Neutrophil (primary cell): ENCODE data around the gene ZNF593.

ENCODE experiments used
- H3K27ac ChIP-seq: fragments of 200-600 bp; sonication (generic); 2 replicates; pipeline ENCODE4 v1.5.1; 2016; ENCODE audit warnings: mild to moderate bottlenecking, moderate library complexity
- H3K27me3 ChIP-seq: fragments of 200-600 bp; sonication (generic); 2 replicates; pipeline ENCODE4 v1.6.0; 2016; ENCODE audit warnings: mild to moderate bottlenecking
- H3K36me3 ChIP-seq: fragments of 200-600 bp; sonication (generic); 2 replicates; pipeline ENCODE4 v1.5.1; 2017
- H3K4me1 ChIP-seq, 2 experiments: fragments of 200-600 bp in 1 of 2; sonication (generic) in 1 of 2; 1 replicate in 1 of 2; 2 replicates in 1 of 2; pipeline versions ENCODE4 v1.5.1 to v1.6.1; 2013 to 2016; ENCODE audit warnings: low read depth in 1 of 2, low read length in 1 of 2, mild to moderate bottlenecking in 1 of 2, moderate library complexity in 1 of 2; ENCODE audit not compliant: control insufficient read depth in 1 of 2, insufficient read depth in 1 of 2
- H3K4me3 ChIP-seq, 2 experiments: fragments of 200-600 bp in 1 of 2; sonication (generic) in 1 of 2; 1 replicate in 1 of 2; 2 replicates in 1 of 2; pipeline ENCODE4 v1.5.1; 2013 to 2016; ENCODE audit warnings: low read depth in 1 of 2, low read length in 1 of 2, mild to moderate bottlenecking in 1 of 2, moderate library complexity in 1 of 2
- H3K9me3 ChIP-seq: fragments of 200-600 bp; sonication (generic); 2 replicates; pipeline ENCODE4 v1.5.1; 2016
- TF ChIP-seq, protein P1 (sequence below): fragments of 200-600 bp; sonication (generic); IDR thresholded peaks from 2 replicates; pipeline ENCODE4 v1.5.1; 2016; ENCODE audit warnings: antibody characterized with exemption

Gene ZNF593

DNA sequence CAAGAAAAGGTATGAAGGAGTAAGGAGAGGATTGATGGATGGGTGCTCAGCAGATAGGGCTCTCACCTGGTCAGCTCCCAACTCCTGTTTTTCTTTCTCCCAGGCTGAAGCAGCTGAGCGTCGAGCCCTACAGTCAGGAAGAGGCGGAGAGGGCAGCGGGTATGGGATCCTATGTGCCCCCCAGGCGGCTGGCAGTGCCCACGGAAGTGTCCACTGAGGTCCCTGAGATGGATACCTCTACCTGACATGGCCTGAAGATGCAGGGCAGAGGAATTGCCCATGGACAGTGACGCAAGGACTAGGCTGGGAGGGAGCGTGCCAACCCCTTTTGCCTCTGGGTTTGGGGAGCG lies 739 bp downstream of the ZNF593 start:
- no peaks in the 10 kb centered on the region for H3K36me3 ChIP-seq
- no peaks in the 10 kb centered on the region for H3K9me3 ChIP-seq
- peaks cover 15% of the 10 kb centered on the region for H3K27me3 ChIP-seq
- peak overlapping the region; percentile 67 to 74 for H3K4me3 ChIP-seq
- peaks cover 11% of the 10 kb centered on the region in 2 experiments for H3K4me1 ChIP-seq
- TF ChIP-seq, protein P1, sequence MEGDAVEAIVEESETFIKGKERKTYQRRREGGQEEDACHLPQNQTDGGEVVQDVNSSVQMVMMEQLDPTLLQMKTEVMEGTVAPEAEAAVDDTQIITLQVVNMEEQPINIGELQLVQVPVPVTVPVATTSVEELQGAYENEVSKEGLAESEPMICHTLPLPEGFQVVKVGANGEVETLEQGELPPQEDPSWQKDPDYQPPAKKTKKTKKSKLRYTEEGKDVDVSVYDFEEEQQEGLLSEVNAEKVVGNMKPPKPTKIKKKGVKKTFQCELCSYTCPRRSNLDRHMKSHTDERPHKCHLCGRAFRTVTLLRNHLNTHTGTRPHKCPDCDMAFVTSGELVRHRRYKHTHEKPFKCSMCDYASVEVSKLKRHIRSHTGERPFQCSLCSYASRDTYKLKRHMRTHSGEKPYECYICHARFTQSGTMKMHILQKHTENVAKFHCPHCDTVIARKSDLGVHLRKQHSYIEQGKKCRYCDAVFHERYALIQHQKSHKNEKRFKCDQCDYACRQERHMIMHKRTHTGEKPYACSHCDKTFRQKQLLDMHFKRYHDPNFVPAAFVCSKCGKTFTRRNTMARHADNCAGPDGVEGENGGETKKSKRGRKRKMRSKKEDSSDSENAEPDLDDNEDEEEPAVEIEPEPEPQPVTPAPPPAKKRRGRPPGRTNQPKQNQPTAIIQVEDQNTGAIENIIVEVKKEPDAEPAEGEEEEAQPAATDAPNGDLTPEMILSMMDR: no peak
- no peak overlapping the region for H3K27ac ChIP-seq

DNA sequence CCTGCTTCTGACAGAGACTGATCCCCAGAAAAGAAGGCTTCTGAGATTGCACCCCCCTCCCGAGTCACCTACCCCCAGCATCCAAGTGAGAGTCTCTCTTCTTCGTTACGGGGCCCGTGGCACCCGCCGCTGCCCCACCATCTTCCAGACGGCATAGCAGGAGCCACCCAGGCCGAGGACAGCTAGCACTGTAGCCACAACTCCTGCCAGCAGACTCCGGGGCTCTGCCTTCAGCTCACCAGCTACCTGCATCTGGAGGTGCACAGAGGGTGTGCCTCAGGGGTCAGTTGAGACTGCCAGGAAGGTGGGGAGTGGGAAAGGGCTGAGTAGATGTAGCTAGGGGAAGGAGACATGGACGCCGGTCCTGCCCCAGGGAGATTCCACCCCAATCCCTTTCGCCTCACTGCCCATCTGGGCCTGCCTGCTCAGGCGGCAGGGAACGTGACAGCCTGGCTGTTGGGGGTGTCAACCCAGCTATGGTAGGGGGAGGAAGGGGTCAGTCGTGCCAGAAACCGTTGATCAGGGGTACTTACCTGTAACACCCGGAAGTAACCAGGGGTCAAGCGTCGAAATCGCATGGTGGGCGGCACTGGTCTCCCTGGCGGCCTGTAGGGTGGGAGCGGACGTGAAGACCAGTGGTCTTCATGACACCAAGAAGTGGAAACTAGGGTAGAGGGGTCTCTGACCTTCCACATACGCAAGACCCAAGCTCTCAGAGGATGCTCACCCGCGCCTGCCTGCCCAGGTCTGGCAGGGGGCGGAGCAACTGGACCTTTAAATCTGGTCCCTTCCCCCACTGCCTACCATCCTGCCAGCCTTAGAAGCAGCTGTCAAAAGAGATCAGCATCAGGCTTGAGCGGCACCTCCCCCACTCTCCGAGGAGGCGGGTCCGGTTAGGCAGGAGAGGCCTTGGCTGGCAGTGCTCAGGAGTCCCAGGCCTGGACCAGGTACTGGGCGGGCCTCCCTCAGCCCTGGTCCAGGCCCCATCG lies 1.7 kb downstream of the ZNF593 start, which contains the start of gene ZNF593OS:
Gene ZNF593OS (minus strand): TSS at position 749 of the 989 bp plus-strand sequence. CDS start 171 bp downstream, at position 578.
- H3K9me3 ChIP-seq: no peaks in the 10 kb centered on the region
- no peak within 1 kb of the TSS for H3K4me3 ChIP-seq
- H3K4me1 ChIP-seq: peaks cover 11% of the 10 kb centered on the region in 2 experiments
- TF ChIP-seq, protein P1: no peak
- H3K27me3 ChIP-seq: peaks cover 6% of the 10 kb centered on the region
- no peaks in the 10 kb centered on the region for H3K36me3 ChIP-seq
- no peak within 1 kb of the TSS for H3K27ac ChIP-seq

DNA sequence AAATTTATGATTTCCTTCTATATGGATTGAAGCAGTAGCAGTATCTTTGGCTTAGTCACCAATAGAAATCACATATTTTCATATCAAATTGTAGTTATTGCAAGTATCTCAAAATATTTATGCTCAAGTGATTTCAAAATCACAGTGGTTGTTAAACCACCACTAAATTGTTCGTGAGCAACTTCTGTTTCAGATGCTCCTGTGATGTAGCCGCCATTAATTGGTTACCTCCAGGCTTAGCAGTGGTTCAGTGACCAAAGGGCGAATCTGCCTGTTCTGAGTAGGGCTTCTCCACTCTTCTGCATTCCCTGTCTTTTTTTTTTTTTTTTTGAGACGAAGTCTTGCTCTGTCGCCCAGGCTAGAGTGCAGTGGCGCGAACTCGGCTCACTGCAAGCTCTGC lies 5.6 kb downstream of the ZNF593 start:
- Histone ChIP-seq H3K36me3 (no peaks in the 10 kb centered on the region), H3K4me1 (peaks cover 2 to 3% of the 10 kb centered on the region in 2 experiments), H3K27me3 (no peaks in the 10 kb centered on the region), H3K9me3 (no peaks in the 10 kb centered on the region), H3K4me3 (no peak overlapping the region), H3K27ac (no peak overlapping the region)
- TF ChIP-seq, protein P1: no peak

DNA sequence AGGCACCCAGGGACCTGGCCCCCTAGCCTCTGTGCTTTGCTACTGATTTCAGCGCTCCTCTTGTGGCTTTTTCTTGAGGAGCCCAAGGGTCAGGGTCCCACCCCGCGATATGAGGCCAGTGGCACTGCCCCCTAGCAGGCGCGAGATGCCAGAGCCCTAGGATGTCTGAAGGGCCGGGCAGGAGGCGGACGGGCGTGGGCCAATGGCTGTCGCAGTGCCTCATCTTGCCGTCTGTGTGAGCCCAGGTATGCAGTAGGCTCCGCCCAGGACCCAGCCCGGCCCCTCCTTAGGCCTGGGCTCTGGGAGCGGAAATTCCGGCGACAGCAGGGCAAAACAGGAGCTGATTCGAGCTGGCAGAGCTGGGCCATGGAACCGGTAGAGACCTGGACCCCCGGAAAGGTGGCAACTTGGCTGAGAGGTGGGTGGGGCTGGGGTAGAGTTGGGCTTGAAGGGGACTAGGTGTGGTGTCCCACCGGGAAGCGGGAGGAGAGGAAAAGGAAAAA lies 7.5 kb downstream of the ZNF593 start, which contains the start of gene CNKSR1:
Gene CNKSR1 (plus strand): TSS at position 310 of the 503 bp plus-strand sequence. CDS start 57 bp downstream, at position 367.
- Histone ChIP-seq H3K27ac (no peak within 1 kb of the TSS), H3K36me3 (no peaks in the 10 kb centered on the region), H3K4me3 (no peak within 1 kb of the TSS), H3K9me3 (no peaks in the 10 kb centered on the region), H3K27me3 (no peaks in the 10 kb centered on the region), H3K4me1 (no peaks in the 10 kb centered on the region)
- TF ChIP-seq, protein P1: no peak

DNA sequence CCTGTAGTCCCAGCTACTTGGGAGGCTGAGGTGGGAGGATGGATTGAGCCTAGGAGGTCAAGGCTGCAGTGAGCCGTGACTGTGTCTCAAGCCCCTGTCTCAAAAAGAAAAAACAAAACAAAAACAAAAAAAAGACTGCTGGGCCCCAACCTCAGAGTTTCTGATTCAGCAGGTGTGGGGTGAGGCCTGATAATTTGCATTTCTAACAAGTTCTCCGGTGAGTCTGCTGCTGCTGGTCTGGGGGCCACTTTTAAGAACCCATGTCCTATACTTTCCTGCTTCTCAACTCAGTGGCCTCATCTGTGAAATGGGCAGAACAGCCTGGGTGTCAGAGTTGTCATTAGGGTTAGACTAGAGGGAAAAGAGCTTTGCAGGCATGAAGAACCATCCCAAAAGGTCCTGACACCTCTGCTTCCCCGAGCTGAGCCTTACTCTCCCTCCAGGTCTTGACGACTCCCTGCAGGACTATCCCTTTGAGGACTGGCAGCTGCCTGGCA lies 10.3 kb downstream of the ZNF593 start:
- TF ChIP-seq, protein P1: no peak

More for the DNA sequence above, 10.3 kb downstream of the ZNF593 start:
- Histone ChIP-seq H3K27ac (no peak overlapping the region), H3K4me3 (no peak overlapping the region), H3K9me3 (no peaks in the 10 kb centered on the region), H3K4me1 (no peaks in the 10 kb centered on the region), H3K27me3 (no peaks in the 10 kb centered on the region), H3K36me3 (no peaks in the 10 kb centered on the region)
